Kidney epithelial cell (primary cell): Measurements from ENCODE around the gene SPTBN2. TPM values are rescaled to one million over a fixed set of nuclear protein-coding genes. Genes with fewer than 3 reads are reported as not detected.

ENCODE experiments used
- DNase-seq: peaks from one replicate; pipeline ENCODE4 v3.0.0-alpha.2; 2010; ENCODE audit warnings: low read depth
- H3K27me3 ChIP-seq: 2 replicates; pipeline ENCODE4 v1.6.0; 2011; ENCODE audit warnings: low read length; ENCODE audit not compliant: control insufficient read depth, insufficient read depth
- H3K36me3 ChIP-seq: 2 replicates; pipeline ENCODE4 v1.5.1; 2011; ENCODE audit warnings: low read length; ENCODE audit not compliant: control insufficient read depth, insufficient read depth
- H3K4me3 ChIP-seq: 2 replicates; pipeline ENCODE4 v1.5.1; 2011; ENCODE audit warnings: low read depth, mild to moderate bottlenecking, control low read depth, low read length
- CTCF ChIP-seq: IDR thresholded peaks from 2 replicates; pipeline ENCODE4 v1.5.1; 2011; ENCODE audit warnings: mild to moderate bottlenecking, moderate library complexity, low read length, control low read depth, inconsistent platforms; ENCODE audit not compliant: insufficient read depth, poor library complexity, severe bottlenecking
- total RNA-seq: library from RNA; depleted of rRNA; stranded (reverse); fragments of >200 nt; gene quantifications from 2 replicates; pipeline ENCODE4 v1.2.3, GENCODE V29; 2015

The SPTBN2 gene
- total RNA-seq, 1 donor from 2014 or later: 79.4 TPM

GRCh38 chr11:66676282-66676919 lies 52.6 kb downstream of the SPTBN2 start:
- Histone ChIP-seq H3K27me3 (no peaks in the 10 kb centered on the region), H3K4me3 (no peak overlapping the region), H3K36me3 (no peaks in the 10 kb centered on the region)
- no peak for DNase-seq
- TF ChIP-seq CTCF: no peak

DNA sequence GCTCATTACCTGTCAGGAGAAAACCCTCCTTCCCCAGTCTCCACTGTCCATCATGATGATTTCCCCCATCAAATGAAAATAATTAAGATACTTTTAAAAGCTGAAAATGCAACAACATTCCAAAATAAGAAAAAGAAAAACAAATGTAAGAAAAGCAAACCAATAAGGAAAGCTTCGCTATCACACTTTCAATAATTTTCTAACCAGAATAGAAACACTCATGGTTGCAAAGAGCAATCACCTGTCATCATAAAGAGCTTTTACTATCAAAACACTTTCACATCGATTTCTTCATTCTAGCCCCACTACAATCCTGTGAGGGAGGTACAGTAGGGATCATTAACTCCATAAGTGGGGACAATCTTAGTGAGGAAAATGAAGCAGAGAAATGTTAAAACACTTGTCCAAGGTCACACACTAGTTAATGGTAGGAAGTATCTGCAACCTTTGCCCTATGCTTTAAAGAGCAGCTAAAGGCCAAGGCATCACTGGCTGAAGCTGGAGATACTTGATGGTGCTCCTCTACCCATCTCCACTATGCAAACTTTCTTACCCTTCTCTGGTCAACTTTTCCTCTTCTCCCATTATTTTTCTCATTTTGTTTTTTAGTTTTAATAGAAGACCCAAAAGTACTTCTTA lies 53.9 kb downstream of the SPTBN2 start:
- no peak for TF ChIP-seq CTCF
- peaks cover 1% of the 10 kb centered on the region for H3K36me3 ChIP-seq
- DNase-seq: no peak
- no peak overlapping the region for H3K4me3 ChIP-seq
- no peaks in the 10 kb centered on the region for H3K27me3 ChIP-seq

DNA sequence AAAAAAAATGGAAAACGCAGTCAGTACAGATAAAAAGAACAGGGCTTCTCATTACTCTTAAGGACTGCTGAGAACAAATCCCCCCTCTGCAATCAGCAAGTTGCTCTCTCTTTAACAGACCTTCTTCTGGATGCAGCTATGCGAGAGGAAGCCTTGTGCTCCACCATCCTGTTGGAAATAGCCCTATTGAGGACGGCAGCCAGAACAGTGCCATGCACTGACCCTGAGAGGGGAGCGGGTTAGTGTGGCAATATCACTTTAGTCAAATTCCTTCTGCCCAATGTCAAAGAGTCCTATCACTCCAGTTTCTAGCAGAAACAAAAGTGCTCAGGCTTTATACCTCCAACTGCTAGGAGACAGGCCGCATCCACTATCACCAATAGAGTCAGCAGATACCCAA lies 58.2 kb downstream of the SPTBN2 start:
- Histone ChIP-seq H3K36me3 (peaks cover 1% of the 10 kb centered on the region), H3K27me3 (no peaks in the 10 kb centered on the region), H3K4me3 (no peak overlapping the region)
- no peak for DNase-seq
- TF ChIP-seq CTCF: no peak

GRCh38 chr11:66665369-66665768 lies 63.6 kb downstream of the SPTBN2 start:
- DNase-seq: no peak
- H3K36me3 ChIP-seq: peaks cover 1% of the 10 kb centered on the region

GRCh38 chr11:66663741-66664296 lies 65.2 kb downstream of the SPTBN2 start:
- peaks cover 1% of the 10 kb centered on the region for H3K36me3 ChIP-seq
- DNase-seq: no peak
- no peaks in the 10 kb centered on the region for H3K27me3 ChIP-seq
- H3K4me3 ChIP-seq: no peak overlapping the region
- no peak for TF ChIP-seq CTCF

More at GRCh38 chr11:66665369-66665768, 63.6 kb downstream of the SPTBN2 start:
- TF ChIP-seq CTCF: no peak
- no peak overlapping the region for H3K4me3 ChIP-seq
- H3K27me3 ChIP-seq: no peaks in the 10 kb centered on the region
